Mesendoderm (in vitro differentiated cells): ENCODE results near the gene TMEM218.
"Not testable (repeated sequence)": the region's sequence is repeated elsewhere in the genome, so short reads cannot be mapped to it uniquely, and the experiment has no call there.

Source experiments
- DNase-seq: peaks from one replicate; pipeline ENCODE4 v3.0.0; 2013
- H2AK5ac ChIP-seq: 2 replicates; pipeline ENCODE4 v1.6.1; 2013; ENCODE audit warnings: low read length, inconsistent platforms
- H2BK120ac ChIP-seq: 2 replicates; pipeline ENCODE4 v1.6.1; 2013; ENCODE audit warnings: low read depth, mild to moderate bottlenecking, low read length, moderate library complexity, mixed read lengths
- H2BK15ac ChIP-seq: replicated peaks from 2 replicates; pipeline ENCODE4 v1.6.1; 2013; ENCODE audit warnings: low read depth, mild to moderate bottlenecking, moderate library complexity
- H2BK5ac ChIP-seq: 2 replicates; pipeline ENCODE4 v1.6.1; 2013; ENCODE audit warnings: low read length, inconsistent platforms
- H3K18ac ChIP-seq: 2 replicates; pipeline ENCODE4 v1.6.1; 2013; ENCODE audit warnings: mild to moderate bottlenecking, low read length, mixed read lengths
- H3K23ac ChIP-seq: one replicate; pipeline ENCODE4 v1.6.1; 2013; ENCODE audit warnings: low read length
- H3K27ac ChIP-seq: 2 replicates; pipeline ENCODE4 v1.5.1; 2013; ENCODE audit warnings: low read depth, mild to moderate bottlenecking, inconsistent platforms, low read length, moderate library complexity
- H3K27me3 ChIP-seq: 2 replicates; pipeline ENCODE4 v1.6.1; 2013; ENCODE audit warnings: low read length, control low read depth, mild to moderate bottlenecking, inconsistent platforms; ENCODE audit not compliant: insufficient read depth, poor library complexity
- H3K36me3 ChIP-seq: 2 replicates; pipeline ENCODE4 v1.6.1; 2013; ENCODE audit warnings: low read length, inconsistent platforms; ENCODE audit not compliant: control insufficient read depth, insufficient read depth
- H3K4ac ChIP-seq: one replicate; pipeline ENCODE4 v1.6.1; 2013; ENCODE audit warnings: low read depth, mild to moderate bottlenecking, low read length, moderate library complexity
- H3K4me1 ChIP-seq: 2 replicates; pipeline ENCODE4 v1.6.1; 2013; ENCODE audit warnings: low read depth, low read length, inconsistent platforms; ENCODE audit not compliant: control insufficient read depth
- H3K4me2 ChIP-seq: 2 replicates; pipeline ENCODE4 v1.6.1; 2013; ENCODE audit warnings: low read length
- H3K4me3 ChIP-seq: 2 replicates; pipeline ENCODE4 v1.5.1; 2013; ENCODE audit warnings: mild to moderate bottlenecking, low read length
- H3K56ac ChIP-seq: one replicate; pipeline ENCODE4 v1.6.1; 2013; ENCODE audit warnings: low read length
- H3K79me1 ChIP-seq: 2 replicates; pipeline ENCODE4 v1.6.1; 2013; ENCODE audit warnings: low read length, inconsistent platforms
- H3K79me2 ChIP-seq: 2 replicates; pipeline ENCODE4 v1.6.1; 2013; ENCODE audit warnings: mild to moderate bottlenecking, low read length; ENCODE audit not compliant: control insufficient read depth, insufficient read depth
- H3K9ac ChIP-seq: 2 replicates; pipeline ENCODE4 v1.6.1; 2013; ENCODE audit warnings: low read length, inconsistent platforms
- H4K5ac ChIP-seq: one replicate; pipeline ENCODE4 v1.6.1; 2013; ENCODE audit warnings: low read length
- H4K8ac ChIP-seq: one replicate; pipeline ENCODE4 v1.6.1; 2013; ENCODE audit warnings: low read depth, mild to moderate bottlenecking, control low read depth, low read length, moderate library complexity
- WGBS: extraction: QIAGEN DNeasy Blood & Tissue Kit; methylation state at CpG from one replicate; pipeline ENCODE4 v1.1.7; 2013; ENCODE audit warnings: low lambda C conversion rate, missing lambda C conversion rate; ENCODE audit not compliant: insufficient coverage; ENCODE audit errors: extremely low coverage; 5-methylcytosine and 5-hydroxymethylcytosine counted together

Gene TMEM218

GRCh38 chr11:125062218-125062930 is 49.1 kb downstream of the TMEM218 start:
- Histone ChIP-seq H4K5ac (no peak overlapping the region), H3K79me2 (no peaks in the 10 kb centered on the region), H3K27ac (no peak overlapping the region), H3K27me3 (no peaks in the 10 kb centered on the region), H3K18ac (no peak overlapping the region), H3K56ac (peak overlapping the region; percentile 87), H3K79me1 (no peaks in the 10 kb centered on the region), H3K23ac (no peak overlapping the region), H2BK5ac (no peak overlapping the region), H3K4ac (no peak overlapping the region), H2BK15ac (no peak overlapping the region), H3K36me3 (no peaks in the 10 kb centered on the region), H4K8ac (no peak overlapping the region), H3K4me2 (peak overlapping the region; percentile 95), H3K9ac (peak overlapping the region; percentile 80), H3K4me1 (no peaks in the 10 kb centered on the region), H3K4me3 (peak overlapping the region; percentile 50), H2AK5ac (no peak overlapping the region), H2BK120ac (no peak overlapping the region)
- no CpG with 5 or more reads among the region's 19 CpGs for WGBS
- no peak for DNase-seq

GRCh38 chr11:125061281-125061680 is 50.1 kb downstream of the TMEM218 start:
- Histone ChIP-seq H3K4ac (no peak overlapping the region), H3K23ac (no peak overlapping the region), H3K27ac (no peak overlapping the region), H3K27me3 (no peaks in the 10 kb centered on the region), H3K4me1 (no peaks in the 10 kb centered on the region), H3K18ac (no peak overlapping the region), H3K56ac (no peak overlapping the region), H2BK15ac (no peak overlapping the region), H3K79me1 (no peaks in the 10 kb centered on the region), H4K5ac (no peak overlapping the region), H2AK5ac (no peak overlapping the region), H3K4me3 (no peak overlapping the region), H2BK120ac (no peak overlapping the region), H3K4me2 (no peak overlapping the region), H4K8ac (no peak overlapping the region), H3K36me3 (no peaks in the 10 kb centered on the region), H2BK5ac (no peak overlapping the region), H3K79me2 (no peaks in the 10 kb centered on the region), H3K9ac (no peak overlapping the region)
- DNase-seq: no peak
- no CpG with 5 or more reads among the region's 4 CpGs for WGBS

GRCh38 chr11:125057693-125058016 is 53.8 kb downstream of the TMEM218 start:
- no CpG with 5 or more reads among the region's 5 CpGs for WGBS
- Histone ChIP-seq H4K8ac (no peak overlapping the region), H3K27ac (no peak overlapping the region), H3K9ac (no peak overlapping the region), H3K79me2 (no peaks in the 10 kb centered on the region), H2BK5ac (no peak overlapping the region), H3K23ac (no peak overlapping the region), H3K27me3 (no peaks in the 10 kb centered on the region), H3K4me3 (no peak overlapping the region), H3K4ac (no peak overlapping the region), H3K56ac (no peak overlapping the region), H3K4me1 (no peaks in the 10 kb centered on the region), H3K79me1 (no peaks in the 10 kb centered on the region), H3K36me3 (no peaks in the 10 kb centered on the region), H2AK5ac (no peak overlapping the region), H2BK15ac (no peak overlapping the region), H2BK120ac (no peak overlapping the region), H4K5ac (no peak overlapping the region), H3K18ac (no peak overlapping the region), H3K4me2 (no peak overlapping the region)
- DNase-seq: no peak

DNA sequence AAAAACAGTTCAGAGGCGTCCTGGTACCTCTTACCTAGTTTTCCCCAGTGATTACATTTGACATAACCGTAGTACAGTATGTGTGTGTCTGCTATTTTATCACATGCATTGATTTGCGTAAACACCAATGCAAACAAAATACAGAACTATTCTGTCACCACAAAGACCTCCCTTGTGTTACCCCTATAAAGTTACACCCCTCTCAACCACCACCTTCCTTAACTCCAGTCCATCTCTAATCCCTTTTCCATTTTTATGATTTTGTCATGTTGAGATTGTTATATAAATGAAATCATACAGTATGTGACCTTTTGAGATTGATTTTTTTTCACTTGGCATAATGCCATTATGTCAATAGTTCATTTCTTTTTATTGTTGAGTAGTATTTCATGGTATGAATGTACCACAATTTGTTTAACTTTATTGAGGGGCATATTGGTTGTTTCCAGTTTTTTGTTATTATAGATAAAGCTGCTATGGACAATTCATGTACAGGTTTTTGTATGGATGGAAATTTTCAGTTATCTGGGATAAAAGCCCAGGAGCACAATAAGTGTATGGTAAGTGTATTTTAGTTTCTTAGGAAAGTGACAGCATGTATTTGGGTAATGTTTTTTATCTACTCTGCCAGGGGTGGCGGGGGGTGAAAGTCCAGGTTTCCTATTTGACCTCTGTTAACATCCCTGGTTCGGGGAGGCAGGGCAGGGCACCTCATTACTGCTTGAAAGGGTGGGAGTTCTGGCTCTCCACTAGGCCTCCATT is 54.3 kb downstream of the TMEM218 start:
- Histone ChIP-seq H3K23ac (no peak overlapping the region), H3K4me3 (no peak overlapping the region), H3K4ac (no peak overlapping the region), H3K36me3 (no peaks in the 10 kb centered on the region), H2BK120ac (no peak overlapping the region), H3K9ac (no peak overlapping the region), H4K8ac (no peak overlapping the region), H2BK15ac (no peak overlapping the region), H2BK5ac (no peak overlapping the region), H3K18ac (no peak overlapping the region), H2AK5ac (no peak overlapping the region), H4K5ac (no peak overlapping the region), H3K27me3 (no peaks in the 10 kb centered on the region), H3K4me1 (no peaks in the 10 kb centered on the region), H3K56ac (no peak overlapping the region), H3K4me2 (no peak overlapping the region), H3K79me1 (no peaks in the 10 kb centered on the region), H3K27ac (no peak overlapping the region), H3K79me2 (no peaks in the 10 kb centered on the region)
- WGBS: no CpG with 5 or more reads among the region's 5 CpGs
- no peak for DNase-seq

DNA sequence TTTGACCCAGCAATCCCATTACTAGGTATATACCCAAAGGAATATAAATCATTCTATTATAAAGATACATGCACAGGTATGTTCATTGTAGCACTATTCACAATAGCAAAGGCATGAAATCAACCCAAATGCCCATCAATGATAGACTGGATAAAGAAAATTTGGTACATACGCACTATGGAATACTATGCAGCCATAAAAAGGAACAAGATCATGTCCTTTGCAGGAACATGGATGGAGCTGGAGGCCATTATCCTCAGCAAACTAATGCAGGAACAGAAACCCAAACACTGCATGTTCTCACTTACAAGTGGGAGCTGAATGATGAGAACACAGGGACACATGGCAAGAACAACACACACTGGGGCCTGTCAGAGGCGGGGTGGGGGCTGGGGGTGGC is 55.3 kb downstream of the TMEM218 start:
- not testable (repeated sequence) for H3K79me2 ChIP-seq, H3K23ac ChIP-seq, H2AK5ac ChIP-seq, H3K4me1 ChIP-seq, H2BK120ac ChIP-seq, H3K4ac ChIP-seq, DNase-seq, H3K56ac ChIP-seq, H3K4me2 ChIP-seq, H3K18ac ChIP-seq, H3K27ac ChIP-seq, H3K79me1 ChIP-seq, H3K36me3 ChIP-seq, H3K4me3 ChIP-seq, H3K27me3 ChIP-seq, H4K5ac ChIP-seq, H2BK15ac ChIP-seq, H3K9ac ChIP-seq, H4K8ac ChIP-seq, H2BK5ac ChIP-seq
- WGBS: no CpG with 5 or more reads among the region's 2 CpGs
